22Rv1 (cell line): ENCODE data around the gene CCDC106.

ENCODE experiments used
- H3K27ac ChIP-seq: fragments of 450-650 bp; 2 replicates; pipeline ENCODE4 v1.5.1; 2017
- CTCF ChIP-seq: fragments of 450-650 bp; IDR thresholded peaks from 2 replicates; pipeline ENCODE4 v1.5.1; 2017; ENCODE audit warnings: mild to moderate bottlenecking
- ZFX ChIP-seq: fragments of 450-650 bp; IDR thresholded peaks from 2 replicates; pipeline ENCODE4 v1.6.1; 2017; ENCODE audit warnings: antibody characterized with exemption, borderline replicate concordance

Gene CCDC106

GRCh38 chr19:55699221-55699620 is 51.2 kb downstream of the CCDC106 start:
- TF ChIP-seq ZFX (no peak), CTCF (no peak)
- H3K27ac ChIP-seq = no peak overlapping the region

GRCh38 chr19:55700813-55701212 is 52.8 kb downstream of the CCDC106 start:
- H3K27ac ChIP-seq = no peak overlapping the region
- no peak for TF ChIP-seq CTCF
- no peak for TF ChIP-seq ZFX

DNA sequence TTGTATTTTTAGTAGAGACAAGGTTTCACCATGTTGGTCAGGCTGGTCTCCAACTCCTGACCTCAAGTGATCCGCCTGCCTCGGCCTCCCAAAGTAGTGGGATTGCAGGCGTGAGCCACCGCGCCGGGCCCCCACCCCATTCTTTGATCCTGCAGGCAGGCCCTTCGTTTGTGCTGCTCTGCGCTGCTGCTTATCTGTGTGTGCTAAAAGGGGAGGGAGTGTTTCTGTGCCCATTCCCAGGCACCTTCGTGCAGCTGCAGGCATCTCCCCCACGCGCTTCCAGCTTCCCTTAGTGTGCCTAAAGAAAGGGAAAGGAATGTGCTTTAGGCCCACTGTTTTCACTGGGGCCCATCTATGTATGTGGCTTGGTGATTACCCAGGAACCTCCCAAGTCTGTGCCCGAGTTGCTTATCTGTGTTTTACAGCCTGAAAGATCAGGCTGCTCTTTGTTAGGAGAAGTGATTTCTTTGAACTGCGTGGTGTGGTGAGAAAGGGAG is 54.2 kb downstream of the CCDC106 start:
- TF ChIP-seq ZFX = no peak
- TF ChIP-seq CTCF = no peak
- H3K27ac ChIP-seq = no peak overlapping the region
